Nephron progenitor cell (in vitro differentiated cells): ENCODE results near the gene MAP1LC3B2.

Experiments used
- DNase-seq: peaks from one replicate; pipeline ENCODE4 v3.0.0; 2021
- H3K27ac Mint-ChIP-seq: 2 replicates; pipeline ENCODE4 v1.8.0; 2021; ENCODE audit warnings: mild to moderate bottlenecking, moderate library complexity, mixed read lengths
- H3K27me3 Mint-ChIP-seq: 2 replicates; pipeline ENCODE4 v1.8.0; 2021; ENCODE audit warnings: mild to moderate bottlenecking, low read depth, mixed read lengths; ENCODE audit not compliant: poor library complexity
- H3K36me3 Mint-ChIP-seq: 2 replicates; pipeline ENCODE4 v1.8.0; 2021; ENCODE audit warnings: low read depth, mixed read lengths
- H3K4me1 Mint-ChIP-seq: 2 replicates; pipeline ENCODE4 v1.8.0; 2021; ENCODE audit warnings: mixed read lengths
- H3K4me3 Mint-ChIP-seq: 2 replicates; pipeline ENCODE4 v1.8.0; 2021; ENCODE audit warnings: mild to moderate bottlenecking, moderate library complexity, mixed read lengths
- H3K9me3 Mint-ChIP-seq: 2 replicates; pipeline ENCODE4 v1.8.0; 2021; ENCODE audit warnings: mild to moderate bottlenecking, moderate library complexity, mixed read lengths
- CTCF ChIP-seq: fragments of 200-600 bp; sonication (generic); IDR thresholded peaks from 2 replicates; pipeline ENCODE4 v1.5.0; 2021; ENCODE audit warnings: antibody characterized with exemption

Gene MAP1LC3B2

GRCh38 chr12:116620492-116621191 is 61.5 kb downstream of the MAP1LC3B2 start:
- Mint-ChIP-seq H3K27me3 (peaks cover 5% of the 10 kb centered on the region), H3K27ac (peak overlapping the region; percentile 34)

GRCh38 chr12:116621194-116621593 is 62.0 kb downstream of the MAP1LC3B2 start:
- H3K27ac Mint-ChIP-seq = no peak overlapping the region
- H3K4me1 Mint-ChIP-seq = peaks cover 34% of the 10 kb centered on the region
- H3K36me3 Mint-ChIP-seq = peaks cover 5% of the 10 kb centered on the region
- peaks cover 21% of the 10 kb centered on the region for H3K9me3 Mint-ChIP-seq
- H3K27me3 Mint-ChIP-seq = peaks cover 5% of the 10 kb centered on the region
- no peak for DNase-seq
- TF ChIP-seq CTCF = no peak
- no peak overlapping the region for H3K4me3 Mint-ChIP-seq

More at GRCh38 chr12:116620492-116621191, 61.5 kb downstream of the MAP1LC3B2 start:
- no peak overlapping the region for H3K4me3 Mint-ChIP-seq
- no peak for TF ChIP-seq CTCF
- H3K4me1 Mint-ChIP-seq = peaks cover 40% of the 10 kb centered on the region
- peaks cover 5% of the 10 kb centered on the region for H3K36me3 Mint-ChIP-seq
- H3K9me3 Mint-ChIP-seq = peaks cover 21% of the 10 kb centered on the region
- DNase-seq = no peak

- no peak for TF ChIP-seq CTCF
- DNase-seq = no peak
Measured at GRCh38 chr12:116624516-116624915, 65.3 kb downstream of the MAP1LC3B2 start.

GRCh38 chr12:116626153-116626552 is 67.0 kb downstream of the MAP1LC3B2 start:
- DNase-seq = no peak
- Mint-ChIP-seq H3K4me3 (no peak overlapping the region), H3K27ac (no peak overlapping the region), H3K4me1 (peaks cover 25% of the 10 kb centered on the region), H3K36me3 (peaks cover 5% of the 10 kb centered on the region), H3K9me3 (peaks cover 17% of the 10 kb centered on the region), H3K27me3 (peaks cover 9% of the 10 kb centered on the region)
- TF ChIP-seq CTCF = no peak

More at GRCh38 chr12:116624516-116624915, 65.3 kb downstream of the MAP1LC3B2 start:
- no peak overlapping the region for H3K27ac Mint-ChIP-seq
- H3K4me3 Mint-ChIP-seq = no peak overlapping the region
- peaks cover 24% of the 10 kb centered on the region for H3K4me1 Mint-ChIP-seq
- H3K36me3 Mint-ChIP-seq = peaks cover 5% of the 10 kb centered on the region
- peaks cover 6% of the 10 kb centered on the region for H3K27me3 Mint-ChIP-seq
- peaks cover 17% of the 10 kb centered on the region for H3K9me3 Mint-ChIP-seq
